ENCODE data around the gene PRTN3. TPM values are rescaled to one million over a fixed set of nuclear protein-coding genes. Genes with fewer than 3 reads are reported as not detected.

The PRTN3 gene
- total RNA-seq, 1 donor from 2014 or later = not detected

DNA sequence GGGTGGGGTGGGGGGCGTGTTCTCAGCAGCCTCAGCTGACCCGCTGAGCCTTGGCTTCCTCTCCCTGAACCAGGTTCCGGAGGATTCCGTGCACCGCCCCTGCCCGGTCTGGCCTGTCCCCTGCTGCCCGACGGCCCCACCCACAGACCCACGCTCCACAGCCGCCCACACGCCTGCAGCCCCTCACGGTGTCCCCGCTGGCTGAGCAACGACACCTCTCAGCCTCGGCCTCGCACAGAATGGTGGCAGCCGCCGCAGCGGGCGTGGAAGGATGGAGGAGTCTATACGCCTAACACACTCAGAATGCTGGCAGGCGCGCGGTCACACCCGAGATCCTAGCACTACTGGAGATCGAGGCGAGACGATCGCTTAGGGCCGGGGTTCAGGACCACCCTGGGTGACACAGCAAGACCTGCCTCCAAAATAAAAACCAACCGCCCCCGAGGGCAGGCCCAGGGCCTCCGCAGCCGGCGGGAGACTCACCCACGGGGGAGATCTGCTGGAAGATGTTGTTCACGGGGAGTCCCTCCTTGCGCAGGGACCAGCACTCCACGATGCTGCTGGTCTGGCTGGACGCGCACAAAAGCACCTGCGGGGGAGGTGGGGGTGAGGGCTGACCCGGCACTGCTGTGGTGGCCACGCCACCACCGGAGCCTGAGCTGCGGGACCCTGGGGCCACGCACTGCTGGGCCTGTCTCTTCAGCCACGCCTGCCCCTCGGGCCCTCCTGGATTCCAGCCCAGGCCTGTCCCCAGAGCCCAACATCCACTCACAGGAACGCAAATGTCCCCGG lies 43.8 kb downstream of the PRTN3 start:
- H3K4me1 Mint-ChIP-seq (ENCODE audit: low read depth, unreplicated experiment) = no peaks in the 10 kb centered on the region
- no peak overlapping the region for H3K27ac Mint-ChIP-seq (ENCODE audit: unreplicated experiment)
- H3K4me3 Mint-ChIP-seq (ENCODE audit: unreplicated experiment) = no peak overlapping the region
- no peaks in the 10 kb centered on the region for H3K36me3 Mint-ChIP-seq (ENCODE audit: unreplicated experiment)
- peaks cover 2% of the 10 kb centered on the region for H3K27me3 Mint-ChIP-seq (ENCODE audit: unreplicated experiment)
- DNase-seq = no peak
- no peak for TF ChIP-seq CTCF (IDR thresholded peaks at IDR 0.05; ENCODE audit: partially characterized antibody, unreplicated experiment)
- peaks cover 3% of the 10 kb centered on the region for H3K9me3 Mint-ChIP-seq (ENCODE audit: unreplicated experiment)

GRCh38 chr19:885536-886224 lies 44.9 kb downstream of the PRTN3 start:
- Mint-ChIP-seq H3K4me1 (ENCODE audit: low read depth, unreplicated experiment) (no peaks in the 10 kb centered on the region), H3K9me3 (ENCODE audit: unreplicated experiment) (peaks cover 3% of the 10 kb centered on the region), H3K27me3 (ENCODE audit: unreplicated experiment) (peaks cover 2% of the 10 kb centered on the region), H3K36me3 (ENCODE audit: unreplicated experiment) (no peaks in the 10 kb centered on the region), H3K27ac (ENCODE audit: unreplicated experiment) (no peak overlapping the region), H3K4me3 (ENCODE audit: unreplicated experiment) (no peak overlapping the region)
- DNase-seq = no peak
- TF ChIP-seq CTCF (IDR thresholded peaks at IDR 0.05; ENCODE audit: partially characterized antibody, unreplicated experiment) = no peak

GRCh38 chr19:887072-887471 lies 46.3 kb downstream of the PRTN3 start:
- no peaks in the 10 kb centered on the region for H3K4me1 Mint-ChIP-seq (ENCODE audit: low read depth, unreplicated experiment)
- DNase-seq = no peak
- H3K4me3 Mint-ChIP-seq (ENCODE audit: unreplicated experiment) = no peak overlapping the region
- H3K27ac Mint-ChIP-seq (ENCODE audit: unreplicated experiment) = no peak overlapping the region
- peaks cover 3% of the 10 kb centered on the region for H3K9me3 Mint-ChIP-seq (ENCODE audit: unreplicated experiment)
- no peaks in the 10 kb centered on the region for H3K36me3 Mint-ChIP-seq (ENCODE audit: unreplicated experiment)
- H3K27me3 Mint-ChIP-seq (ENCODE audit: unreplicated experiment) = peaks cover 2% of the 10 kb centered on the region
- TF ChIP-seq CTCF (IDR thresholded peaks at IDR 0.05; ENCODE audit: partially characterized antibody, unreplicated experiment) = no peak

DNA sequence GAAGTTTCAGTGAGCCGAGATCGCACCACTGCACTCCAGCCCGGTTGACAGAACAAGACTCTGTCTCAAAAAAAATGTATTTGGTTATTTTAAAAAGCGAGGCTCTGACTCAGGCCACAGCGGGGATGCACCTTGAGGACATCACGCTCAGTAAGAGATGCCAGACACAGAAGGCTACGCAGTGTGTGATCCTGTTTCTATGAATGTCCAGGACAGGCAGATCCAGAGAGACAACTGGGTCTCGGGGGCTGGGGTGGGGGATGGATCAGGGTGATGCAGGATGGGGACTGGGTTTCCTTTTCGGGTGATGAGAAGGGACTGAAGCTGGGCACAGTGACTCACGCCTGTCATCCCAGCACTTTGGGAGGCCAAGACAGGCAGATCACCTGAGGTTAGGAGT lies 46.8 kb downstream of the PRTN3 start:
- DNase-seq = no peak
- H3K36me3 Mint-ChIP-seq (ENCODE audit: unreplicated experiment) = no peaks in the 10 kb centered on the region
- H3K4me3 Mint-ChIP-seq (ENCODE audit: unreplicated experiment) = no peak overlapping the region
- no peak overlapping the region for H3K27ac Mint-ChIP-seq (ENCODE audit: unreplicated experiment)
- no peaks in the 10 kb centered on the region for H3K4me1 Mint-ChIP-seq (ENCODE audit: low read depth, unreplicated experiment)
- H3K27me3 Mint-ChIP-seq (ENCODE audit: unreplicated experiment) = no peaks in the 10 kb centered on the region
- peaks cover 4% of the 10 kb centered on the region for H3K9me3 Mint-ChIP-seq (ENCODE audit: unreplicated experiment)
- no peak for TF ChIP-seq CTCF (IDR thresholded peaks at IDR 0.05; ENCODE audit: partially characterized antibody, unreplicated experiment)

Data from glutamatergic neuron (in vitro differentiated cells).